Measurements from ENCODE around the gene CALHM2.
"Not testable (repeated sequence)": the region's sequence is repeated elsewhere in the genome, so short reads cannot be mapped to it uniquely, and the experiment has no call there.

Gene CALHM2

GRCh38 chr10:103427866-103428265, 24.3 kb downstream of the CALHM2 start:
- in situ Hi-C loops (cut with MboI; ENCODE audit: low sequenced_read_pairs), result no loop called here

- in situ Hi-C loops (cut with MboI; ENCODE audit: low sequenced_read_pairs), result no loop called here
Observed at GRCh38 chr10:103423748-103424147, 28.4 kb downstream of the CALHM2 start.

GRCh38 chr10:103419101-103419500, 33.1 kb downstream of the CALHM2 start:
- in situ Hi-C loops (cut with MboI; ENCODE audit: low sequenced_read_pairs), result no loop called here

GRCh38 chr10:103417601-103418000, 34.6 kb downstream of the CALHM2 start:
- in situ Hi-C loops (cut with MboI; ENCODE audit: low sequenced_read_pairs), result no loop called here

- in situ Hi-C loops (cut with MboI; ENCODE audit: low sequenced_read_pairs), result not testable (repeated sequence)
Observed at GRCh38 chr10:103417148-103417469, 35.1 kb downstream of the CALHM2 start.

GRCh38 chr10:103416436-103417147, 35.6 kb downstream of the CALHM2 start:
- in situ Hi-C loops (cut with MboI; ENCODE audit: low sequenced_read_pairs), result no loop called here

- in situ Hi-C loops (cut with MboI; ENCODE audit: low sequenced_read_pairs), result no loop called here
Observed at GRCh38 chr10:103415581-103415980, 36.6 kb downstream of the CALHM2 start.

- in situ Hi-C loops (cut with MboI; ENCODE audit: low sequenced_read_pairs), result loop anchor here (5.0 kb wide), 1 partner anchor 64 kb away; the partner anchor contains the start of gene CALHM3
Observed at GRCh38 chr10:103413564-103413963, 38.6 kb downstream of the CALHM2 start.

- in situ Hi-C loops (cut with MboI; ENCODE audit: low sequenced_read_pairs), result no loop called here
Observed at GRCh38 chr10:103397191-103397825, 54.9 kb downstream of the CALHM2 start.

- in situ Hi-C loops (cut with MboI; ENCODE audit: low sequenced_read_pairs), result no loop called here
Observed at GRCh38 chr10:103396789-103397087, 55.4 kb downstream of the CALHM2 start.

Data from HL-60/S4 treated with retinoic acid at 250 ng/mL for 4 days and 3 days (cell line).